Choroid plexus epithelial cell (primary cell): ENCODE results near the gene AIRE.

Experiments used
- DNase-seq: peaks from one replicate; pipeline ENCODE4 v3.0.0-alpha.2; 2010; ENCODE audit warnings: low read depth
- H3K4me3 ChIP-seq: 2 replicates; pipeline ENCODE4 v1.5.1; 2011; ENCODE audit warnings: low read depth, mild to moderate bottlenecking, control low read depth, low read length, moderate library complexity
- TF ChIP-seq, protein P1 (sequence below): conservative IDR thresholded peaks from 2 replicates; pipeline ENCODE4 v1.5.1; 2011; ENCODE audit warnings: low read depth, mild to moderate bottlenecking, control low read depth, inconsistent platforms, low read length, moderate library complexity

Gene AIRE

GRCh38 chr21:44258056-44258725 is 27.5 kb upstream of the AIRE start:
- TF ChIP-seq, protein P1, sequence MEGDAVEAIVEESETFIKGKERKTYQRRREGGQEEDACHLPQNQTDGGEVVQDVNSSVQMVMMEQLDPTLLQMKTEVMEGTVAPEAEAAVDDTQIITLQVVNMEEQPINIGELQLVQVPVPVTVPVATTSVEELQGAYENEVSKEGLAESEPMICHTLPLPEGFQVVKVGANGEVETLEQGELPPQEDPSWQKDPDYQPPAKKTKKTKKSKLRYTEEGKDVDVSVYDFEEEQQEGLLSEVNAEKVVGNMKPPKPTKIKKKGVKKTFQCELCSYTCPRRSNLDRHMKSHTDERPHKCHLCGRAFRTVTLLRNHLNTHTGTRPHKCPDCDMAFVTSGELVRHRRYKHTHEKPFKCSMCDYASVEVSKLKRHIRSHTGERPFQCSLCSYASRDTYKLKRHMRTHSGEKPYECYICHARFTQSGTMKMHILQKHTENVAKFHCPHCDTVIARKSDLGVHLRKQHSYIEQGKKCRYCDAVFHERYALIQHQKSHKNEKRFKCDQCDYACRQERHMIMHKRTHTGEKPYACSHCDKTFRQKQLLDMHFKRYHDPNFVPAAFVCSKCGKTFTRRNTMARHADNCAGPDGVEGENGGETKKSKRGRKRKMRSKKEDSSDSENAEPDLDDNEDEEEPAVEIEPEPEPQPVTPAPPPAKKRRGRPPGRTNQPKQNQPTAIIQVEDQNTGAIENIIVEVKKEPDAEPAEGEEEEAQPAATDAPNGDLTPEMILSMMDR: no peak
- no peak for DNase-seq
- no peak overlapping the region for H3K4me3 ChIP-seq

- no peak overlapping the region for H3K4me3 ChIP-seq
- TF ChIP-seq, protein P1: no peak
- DNase-seq: no peak
Measured at GRCh38 chr21:44259082-44259705, 26.5 kb upstream of the AIRE start.

- TF ChIP-seq, protein P1: no peak
- DNase-seq: no peak
- H3K4me3 ChIP-seq: no peak overlapping the region
Measured at GRCh38 chr21:44260066-44260465, 25.6 kb upstream of the AIRE start.

- H3K4me3 ChIP-seq: no peak overlapping the region
- no peak for DNase-seq
- TF ChIP-seq, protein P1: no peak
Measured at GRCh38 chr21:44260791-44261631, 24.7 kb upstream of the AIRE start.

- TF ChIP-seq, protein P1: no peak
- no peak within 1 kb of the TSS for H3K4me3 ChIP-seq
- DNase-seq: no peak
Measured at GRCh38 chr21:44261675-44262295, 23.9 kb upstream of the AIRE start, which contains the start of gene DNMT3L. TSS of gene DNMT3L (minus strand) at chr21:44261897. CDS start at chr21:44261259, 638 bp downstream.

GRCh38 chr21:44262338-44263056 is 23.2 kb upstream of the AIRE start:
- H3K4me3 ChIP-seq: no peak overlapping the region
- TF ChIP-seq, protein P1: no peak
- DNase-seq: no peak
